H1 (cell line): ENCODE measurements around the gene DCTPP1. TPM values are rescaled to one million over a fixed set of nuclear protein-coding genes. Genes with fewer than 3 reads are reported as not detected.

Experiments used
- RXRA ChIP-seq: IDR thresholded peaks from 2 replicates; pipeline ENCODE4 v1.6.1; 2011; ENCODE audit warnings: low read depth, mild to moderate bottlenecking, low read length, moderate library complexity; ENCODE audit not compliant: insufficient read depth
- USF2 ChIP-seq: IDR thresholded peaks from 2 replicates; pipeline ENCODE4 v1.6.1; 2011; ENCODE audit warnings: low read length, improper control_type of control experiment
- polyA plus RNA-seq, 7 experiments: library from polyadenylated mRNA; depleted of rRNA in 3 of 7; stranded (reverse) in 5 of 7; unstranded in 2 of 7; fragments of >200 nt in 5 of 7; fragments of 200-250 nt in 2 of 7; gene quantifications; 1 replicate in 5 of 7; 2 replicates in 1 of 7; 4 replicates in 1 of 7; pipeline versions ENCODE4 v1.2.1 to v1.2.3, GENCODE V29; 2011 to 2013; ENCODE audit warnings: missing spikeins in 2 of 7, mixed read lengths in 2 of 7
- total RNA-seq: library from RNA; stranded (reverse); fragmentation: NEBNext Ultra II Directional; extraction: Animal tissue kit (Norgen Biotek cat#: 25700); gene quantifications from 2 replicates; pipeline ENCODE4 v1.2.1, GENCODE V29; 2021

The DCTPP1 gene
- total and polyA plus RNA-seq, 2 of the 8 experiments (the other 6 are each of a cell fraction or from before 2014, with no cell fraction given) = 94.5 to 103 TPM

DNA sequence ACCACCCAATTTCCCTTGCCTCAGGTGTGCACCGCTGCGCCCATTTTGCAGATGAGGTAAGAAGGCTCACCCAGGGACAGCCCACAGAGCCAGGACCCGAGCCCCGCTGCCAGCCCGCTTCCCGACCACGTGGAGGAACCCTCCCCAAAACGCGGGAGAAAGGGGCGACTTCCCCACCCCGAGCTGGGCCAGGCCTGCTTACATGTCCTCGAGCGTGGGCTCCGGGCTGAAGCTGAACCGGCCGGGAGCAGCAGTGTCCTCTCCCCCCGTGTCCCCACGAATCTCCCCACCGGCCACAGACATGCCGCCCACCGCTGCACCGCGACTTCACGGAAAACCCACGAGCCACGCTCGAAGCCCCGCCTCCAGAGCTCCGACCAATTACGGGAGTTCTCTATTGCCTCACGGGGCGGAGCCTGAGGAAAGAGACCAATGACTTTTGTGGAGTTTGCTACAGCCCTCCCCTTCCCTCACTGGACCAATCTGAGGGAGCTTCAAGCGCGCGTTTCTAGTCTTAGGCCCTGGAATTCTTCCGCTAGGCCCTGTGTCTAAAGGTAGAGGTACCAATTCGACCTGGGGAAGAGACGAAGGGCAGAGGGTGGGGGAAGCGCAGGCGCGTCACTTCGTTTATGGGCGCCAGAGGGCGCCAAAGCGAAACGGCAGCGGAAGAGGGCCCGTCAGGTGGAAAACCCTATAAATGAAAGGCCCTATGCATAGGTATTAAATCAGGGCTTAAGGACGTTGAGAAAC is at the start of gene DCTPP1 (continued):
- TF ChIP-seq USF2 (no peak), RXRA (no peak)
